Measurements from ENCODE around the gene CSF2RB.

The CSF2RB gene

GRCh38 chr22:36891646-36892045, 21.8 kb upstream of the CSF2RB start:
- TF ChIP-seq ZFX (IDR thresholded peaks at IDR 0.05), result no peak
- TF ChIP-seq, protein P1, sequence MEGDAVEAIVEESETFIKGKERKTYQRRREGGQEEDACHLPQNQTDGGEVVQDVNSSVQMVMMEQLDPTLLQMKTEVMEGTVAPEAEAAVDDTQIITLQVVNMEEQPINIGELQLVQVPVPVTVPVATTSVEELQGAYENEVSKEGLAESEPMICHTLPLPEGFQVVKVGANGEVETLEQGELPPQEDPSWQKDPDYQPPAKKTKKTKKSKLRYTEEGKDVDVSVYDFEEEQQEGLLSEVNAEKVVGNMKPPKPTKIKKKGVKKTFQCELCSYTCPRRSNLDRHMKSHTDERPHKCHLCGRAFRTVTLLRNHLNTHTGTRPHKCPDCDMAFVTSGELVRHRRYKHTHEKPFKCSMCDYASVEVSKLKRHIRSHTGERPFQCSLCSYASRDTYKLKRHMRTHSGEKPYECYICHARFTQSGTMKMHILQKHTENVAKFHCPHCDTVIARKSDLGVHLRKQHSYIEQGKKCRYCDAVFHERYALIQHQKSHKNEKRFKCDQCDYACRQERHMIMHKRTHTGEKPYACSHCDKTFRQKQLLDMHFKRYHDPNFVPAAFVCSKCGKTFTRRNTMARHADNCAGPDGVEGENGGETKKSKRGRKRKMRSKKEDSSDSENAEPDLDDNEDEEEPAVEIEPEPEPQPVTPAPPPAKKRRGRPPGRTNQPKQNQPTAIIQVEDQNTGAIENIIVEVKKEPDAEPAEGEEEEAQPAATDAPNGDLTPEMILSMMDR (conservative IDR thresholded peaks at IDR 0.05), result no peak

DNA sequence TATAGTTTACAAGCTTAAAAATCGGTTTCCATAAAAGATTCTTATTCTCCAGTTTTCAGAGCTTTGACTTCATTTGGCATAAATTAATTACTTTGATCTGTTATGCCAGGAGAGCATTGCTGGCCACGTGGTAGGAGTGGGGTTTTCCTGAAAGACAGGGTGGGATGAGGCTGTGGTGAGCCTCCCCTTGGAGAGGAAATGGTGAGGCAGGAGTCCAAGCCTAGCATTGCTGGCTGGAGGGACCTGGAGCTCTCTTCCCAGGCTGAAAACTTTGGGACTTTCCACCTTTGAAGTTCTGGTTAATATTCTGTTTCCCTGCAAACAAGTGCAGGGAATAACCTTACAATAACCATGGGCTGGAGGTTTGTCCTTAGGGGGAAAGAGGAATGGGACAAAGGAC, 21.1 kb upstream of the CSF2RB start:
- H3K27ac ChIP-seq, result no peak overlapping the region
- TF ChIP-seq, protein P1 (conservative IDR thresholded peaks at IDR 0.05), result no peak
- no peak for TF ChIP-seq ZFX (IDR thresholded peaks at IDR 0.05)

More at GRCh38 chr22:36891646-36892045, 21.8 kb upstream of the CSF2RB start:
- H3K27ac ChIP-seq, result no peak overlapping the region

DNA sequence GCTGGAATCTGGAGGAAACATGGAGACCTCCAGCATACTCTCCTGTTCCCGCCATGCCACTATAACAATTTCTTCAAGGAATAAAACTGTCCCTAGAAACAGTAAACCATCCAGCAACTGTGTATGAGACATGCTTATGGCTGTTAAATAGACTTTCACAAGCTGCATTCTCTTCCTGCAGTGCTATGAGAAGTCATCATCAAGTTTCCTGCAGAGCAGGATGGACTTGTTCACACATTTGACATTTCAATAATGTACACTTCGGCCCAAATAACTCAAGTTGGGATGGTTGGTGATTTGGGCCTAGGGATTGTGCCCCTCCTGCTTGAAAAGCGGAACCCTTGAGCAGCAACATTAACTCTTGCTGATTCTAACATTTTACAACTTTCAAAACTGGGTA, 20.2 kb upstream of the CSF2RB start:
- no peak for TF ChIP-seq ZFX (IDR thresholded peaks at IDR 0.05)
- TF ChIP-seq, protein P1 (conservative IDR thresholded peaks at IDR 0.05), result no peak
- no peak overlapping the region for H3K27ac ChIP-seq

- H3K27ac ChIP-seq, result no peak overlapping the region
- TF ChIP-seq, protein P1 (conservative IDR thresholded peaks at IDR 0.05), result no peak
- no peak for TF ChIP-seq ZFX (IDR thresholded peaks at IDR 0.05)
These were observed 19.2 kb upstream of the CSF2RB start for GRCh38 chr22:36894266-36894665.

GRCh38 chr22:36897611-36898010, 15.8 kb upstream of the CSF2RB start:
- TF ChIP-seq ZFX (IDR thresholded peaks at IDR 0.05), result no peak
- TF ChIP-seq, protein P1 (conservative IDR thresholded peaks at IDR 0.05), result no peak

GRCh38 chr22:36898690-36899089, 14.7 kb upstream of the CSF2RB start:
- no peak for TF ChIP-seq ZFX (IDR thresholded peaks at IDR 0.05)
- TF ChIP-seq, protein P1 (conservative IDR thresholded peaks at IDR 0.05), result no peak
- H3K27ac ChIP-seq, result no peak overlapping the region

More at GRCh38 chr22:36897611-36898010, 15.8 kb upstream of the CSF2RB start:
- H3K27ac ChIP-seq, result no peak overlapping the region

DNA sequence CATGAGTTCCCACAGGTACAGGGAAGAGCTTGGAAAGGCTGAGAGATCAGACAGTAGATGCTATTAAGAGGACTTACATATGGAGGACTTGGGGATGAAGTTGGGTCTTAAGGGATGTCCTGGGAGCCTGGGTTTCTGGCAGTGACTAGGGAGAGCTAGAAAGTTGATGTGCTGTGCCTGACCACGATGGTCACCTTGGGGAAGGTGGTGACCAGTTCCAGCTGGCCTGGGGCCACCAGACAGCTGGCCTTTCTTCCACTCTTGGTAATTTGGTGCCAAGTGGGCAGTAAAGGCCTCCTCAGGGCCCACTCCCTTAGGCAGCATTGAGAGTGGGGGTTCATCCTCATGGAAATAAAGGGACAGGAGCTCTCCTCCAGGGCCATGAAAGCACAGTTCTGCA, 13.9 kb upstream of the CSF2RB start:
- TF ChIP-seq, protein P1 (conservative IDR thresholded peaks at IDR 0.05), result no peak
- TF ChIP-seq ZFX (IDR thresholded peaks at IDR 0.05), result no peak
- no peak overlapping the region for H3K27ac ChIP-seq
